Ramos (cell line): ENCODE measurements around the gene DYRK4.

Experiments
- in situ Hi-C: fragments of 300-500 bp; cut with MboI; formaldehyde crosslinking; loops from one replicate; pipeline ENCODE4 v1.14.3; 2022; ENCODE audit warnings: low sequenced_read_pairs; ENCODE audit not compliant: unreplicated experiment

DYRK4 gene

GRCh38 chr12:4609071-4609470, 47.1 kb downstream of the DYRK4 start:
- in situ Hi-C loops: no loop called here

- in situ Hi-C loops: no loop called here
These were observed 48.5 kb downstream of the DYRK4 start for GRCh38 chr12:4610481-4610880.

- in situ Hi-C loops: no loop called here
These were observed 53.7 kb downstream of the DYRK4 start for GRCh38 chr12:4615667-4616066.

- in situ Hi-C loops: no loop called here
These were observed 59.5 kb downstream of the DYRK4 start for GRCh38 chr12:4621511-4621910.

DNA sequence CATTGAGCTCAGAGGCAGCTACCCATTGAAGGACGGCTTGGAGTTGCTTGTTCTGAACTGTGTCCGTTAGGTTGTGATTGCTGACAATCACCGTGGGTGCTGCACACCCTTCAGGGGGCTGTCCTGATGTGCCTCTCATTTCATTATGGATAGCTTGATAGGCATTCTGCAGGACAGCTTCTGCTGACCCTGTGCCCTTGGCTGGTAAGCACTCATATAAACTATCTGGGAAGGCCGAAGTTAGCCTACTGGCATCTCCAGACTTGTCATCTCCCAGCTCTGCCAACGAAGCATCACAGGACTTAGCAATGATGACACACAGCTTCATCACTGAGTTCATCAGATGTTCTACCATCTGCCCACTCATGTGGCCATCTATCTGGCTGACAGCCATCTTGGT, 64.5 kb downstream of the DYRK4 start:
- in situ Hi-C loops: no loop called here

GRCh38 chr12:4628406-4628805, 66.4 kb downstream of the DYRK4 start:
- in situ Hi-C loops: no loop called here

DNA sequence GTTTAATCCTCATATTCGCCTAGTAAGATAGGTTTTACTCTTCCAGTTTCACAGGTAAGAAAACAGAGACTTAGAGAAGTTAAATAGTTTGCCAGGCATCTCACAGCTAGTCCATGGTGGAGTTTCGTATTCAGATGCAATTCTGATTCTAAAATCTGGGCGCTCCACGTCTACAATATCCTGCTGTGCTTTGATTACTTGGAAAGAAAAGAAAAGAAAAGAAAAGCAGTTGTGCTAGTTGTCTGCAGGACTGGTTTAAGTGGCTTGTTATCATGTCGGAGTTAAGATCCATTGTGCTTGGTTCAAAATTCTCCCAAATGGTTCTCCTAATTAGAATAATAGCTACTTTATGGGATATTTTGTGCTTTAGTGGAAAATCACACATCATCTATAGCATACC, 68.3 kb downstream of the DYRK4 start:
- in situ Hi-C loops: no loop called here

- in situ Hi-C loops: no loop called here
These were observed 81.7 kb downstream of the DYRK4 start for GRCh38 chr12:4643747-4644146.

GRCh38 chr12:4645023-4645422, 83.0 kb downstream of the DYRK4 start:
- in situ Hi-C loops: no loop called here

- in situ Hi-C loops: no loop called here
These were observed 86.1 kb downstream of the DYRK4 start for GRCh38 chr12:4648104-4648500.

DNA sequence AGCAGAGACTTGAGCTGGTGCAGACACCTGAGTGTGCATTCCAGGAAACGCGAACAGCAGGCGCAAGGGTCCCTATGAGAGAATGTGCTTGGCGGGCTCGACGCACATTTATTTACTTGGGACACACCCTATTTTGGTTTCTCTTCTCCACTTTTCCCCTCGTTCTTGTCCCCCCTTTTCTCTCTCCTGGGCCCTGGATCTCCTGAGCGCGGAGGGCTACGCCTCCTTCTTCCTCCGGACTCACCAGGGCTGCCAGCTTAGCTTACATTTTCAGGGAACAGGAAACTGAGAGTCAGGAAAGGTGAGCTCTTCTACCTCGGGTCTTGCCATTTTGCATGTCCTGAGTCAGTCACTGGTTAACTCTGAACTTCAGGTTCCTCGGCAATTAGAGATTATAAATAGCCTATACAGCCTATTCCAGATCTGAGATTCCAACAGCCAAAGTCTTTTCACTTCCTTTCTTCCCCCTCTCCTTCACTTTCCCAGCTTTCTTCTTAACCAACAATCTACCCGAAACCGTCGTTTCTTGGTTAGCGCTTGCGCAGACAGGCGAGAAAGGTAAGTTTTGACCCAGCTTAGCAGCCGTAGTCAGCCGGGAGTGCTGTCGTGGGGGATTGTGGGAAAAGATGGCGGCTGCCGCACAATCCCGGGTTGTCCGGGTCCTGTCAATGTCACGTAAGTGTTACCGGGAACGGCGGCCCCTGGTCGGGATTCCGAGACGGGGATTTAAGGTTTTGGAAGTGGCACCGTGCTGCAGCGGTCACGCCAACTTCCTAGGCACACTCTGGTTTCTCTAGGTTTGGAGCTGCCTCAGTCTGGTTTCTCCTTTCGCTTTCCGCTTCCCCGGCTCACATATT, 86.7 kb downstream of the DYRK4 start, which contains the start of the genes AKAP3 and NDUFA9:
AKAP3 (minus strand) TSS at position 551 of the 857 bp plus-strand sequence. CDS start 10,855 bp downstream, outside the sequence.
NDUFA9 (plus strand) TSS at position 614 of the 857 bp plus-strand sequence; CDS start at position 627, 13 bp downstream.
- in situ Hi-C loops: no loop called here

GRCh38 chr12:4649358-4649661, 87.3 kb downstream of the DYRK4 start:
- in situ Hi-C loops: no loop called here

DNA sequence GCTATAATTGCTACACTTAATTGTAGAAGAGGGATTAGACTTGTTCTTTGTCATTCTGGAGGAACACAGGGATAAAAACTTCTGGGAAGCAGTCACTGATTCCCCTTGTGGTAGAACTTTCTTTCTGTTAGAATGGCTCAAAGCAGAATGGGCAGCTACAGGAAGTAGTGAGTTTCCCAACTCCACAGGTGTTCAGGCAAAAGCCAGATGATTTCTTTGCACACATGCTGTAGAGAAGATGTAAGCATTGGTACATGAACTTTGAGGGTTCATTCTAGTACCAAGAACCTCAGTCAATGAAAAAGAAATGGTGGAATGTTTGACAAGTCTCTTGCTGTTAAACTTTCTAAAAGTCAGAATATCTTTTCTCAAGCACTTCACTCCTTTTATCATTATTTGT, 91.2 kb downstream of the DYRK4 start:
- in situ Hi-C loops: no loop called here

DNA sequence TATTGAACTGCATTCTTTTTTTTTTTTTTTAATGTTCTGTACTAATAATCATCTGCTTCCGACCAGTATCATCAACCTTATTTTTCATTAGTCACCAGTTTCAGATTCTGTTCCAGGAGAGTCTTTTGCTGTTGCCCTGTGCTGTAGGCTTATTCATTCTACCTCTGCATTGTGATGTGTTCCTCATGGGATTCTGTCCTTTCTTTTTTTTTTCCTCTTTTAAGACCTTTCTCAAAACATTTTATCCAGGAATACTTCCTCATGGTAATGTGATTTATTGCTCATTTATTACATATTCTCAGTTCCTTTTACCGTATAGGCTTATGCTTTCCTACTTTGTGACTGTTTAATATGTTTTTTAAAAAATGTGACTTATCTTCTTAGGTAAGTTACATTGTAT, 91.7 kb downstream of the DYRK4 start:
- in situ Hi-C loops: no loop called here
